HG03432 (cell line): ENCODE results near the gene SYNGR4.

Source experiments
- ATAC-seq: cut with Tn5 transposase; IDR thresholded peaks from one replicate; pipeline ENCODE4 v1.9.1; 2021; ENCODE audit warnings: mild to moderate bottlenecking, moderate library complexity; ENCODE audit not compliant: unreplicated experiment

SYNGR4 gene

GRCh38 chr19:48395499-48395898, 31.3 kb downstream of the SYNGR4 start:
- ATAC-seq = no peak

GRCh38 chr19:48396016-48396823, 32.1 kb downstream of the SYNGR4 start:
- ATAC-seq = no peak

DNA sequence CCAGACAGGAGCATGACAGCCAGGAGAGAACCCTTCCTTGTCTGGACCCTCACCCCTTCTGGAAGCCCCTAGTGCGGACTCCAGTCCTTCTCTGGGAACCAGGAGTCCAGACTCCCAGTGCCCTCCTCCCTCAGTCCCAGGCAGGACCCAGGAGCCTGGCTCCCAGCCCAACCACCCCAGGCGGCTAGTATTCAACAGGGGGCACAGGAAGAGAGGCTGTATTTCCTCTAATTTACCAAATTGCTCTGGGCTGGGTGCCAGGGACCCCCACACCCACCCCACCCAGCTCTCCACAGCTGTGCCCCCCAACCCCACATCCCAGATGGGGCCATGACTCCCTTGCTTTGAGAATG, 32.6 kb downstream of the SYNGR4 start:
- no peak for ATAC-seq

- ATAC-seq = no peak
Observed at GRCh38 chr19:48397263-48398101, 33.3 kb downstream of the SYNGR4 start.

DNA sequence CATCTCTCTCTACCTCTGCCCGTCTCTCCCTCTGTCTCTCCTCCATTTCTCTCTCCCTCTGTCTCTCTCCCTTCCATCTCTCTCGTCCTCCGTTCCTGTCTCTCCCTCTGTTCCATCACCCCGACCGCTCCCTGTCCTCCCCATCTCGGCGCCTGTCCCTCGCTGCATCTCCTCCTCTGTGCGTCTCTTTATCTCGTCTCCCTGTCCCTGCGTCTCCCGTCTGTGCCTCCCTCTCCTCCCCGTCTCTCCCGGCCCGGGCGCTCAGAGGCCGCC, 33.9 kb downstream of the SYNGR4 start:
- no peak for ATAC-seq

- ATAC-seq = peak; percentile 63
Observed at GRCh38 chr19:48398375-48399235, 34.4 kb downstream of the SYNGR4 start.

- no peak for ATAC-seq
Observed at GRCh38 chr19:48400018-48400742, 36.0 kb downstream of the SYNGR4 start.

DNA sequence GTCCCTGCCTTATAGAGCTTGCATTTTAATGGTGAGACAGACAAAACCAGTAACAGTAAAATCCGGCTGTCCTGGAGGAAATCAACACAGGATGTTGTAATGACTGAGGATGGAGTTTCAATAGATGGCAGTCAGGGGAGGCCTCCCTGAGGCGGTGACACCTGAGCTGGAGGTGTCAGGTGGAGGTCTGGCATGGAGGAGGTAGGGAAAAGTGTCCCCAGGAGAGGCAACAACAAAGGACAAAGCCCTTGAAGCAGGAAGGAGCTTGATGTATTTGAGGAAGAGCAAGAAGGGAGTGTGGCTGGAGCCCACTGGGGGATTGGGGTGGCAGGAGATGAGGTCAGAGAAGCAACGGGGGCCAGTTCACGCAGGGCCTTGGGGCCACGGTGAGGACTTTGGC, 37.1 kb downstream of the SYNGR4 start:
- ATAC-seq = no peak

GRCh38 chr19:48403606-48404005, 39.4 kb downstream of the SYNGR4 start:
- peak; percentile 47 for ATAC-seq

DNA sequence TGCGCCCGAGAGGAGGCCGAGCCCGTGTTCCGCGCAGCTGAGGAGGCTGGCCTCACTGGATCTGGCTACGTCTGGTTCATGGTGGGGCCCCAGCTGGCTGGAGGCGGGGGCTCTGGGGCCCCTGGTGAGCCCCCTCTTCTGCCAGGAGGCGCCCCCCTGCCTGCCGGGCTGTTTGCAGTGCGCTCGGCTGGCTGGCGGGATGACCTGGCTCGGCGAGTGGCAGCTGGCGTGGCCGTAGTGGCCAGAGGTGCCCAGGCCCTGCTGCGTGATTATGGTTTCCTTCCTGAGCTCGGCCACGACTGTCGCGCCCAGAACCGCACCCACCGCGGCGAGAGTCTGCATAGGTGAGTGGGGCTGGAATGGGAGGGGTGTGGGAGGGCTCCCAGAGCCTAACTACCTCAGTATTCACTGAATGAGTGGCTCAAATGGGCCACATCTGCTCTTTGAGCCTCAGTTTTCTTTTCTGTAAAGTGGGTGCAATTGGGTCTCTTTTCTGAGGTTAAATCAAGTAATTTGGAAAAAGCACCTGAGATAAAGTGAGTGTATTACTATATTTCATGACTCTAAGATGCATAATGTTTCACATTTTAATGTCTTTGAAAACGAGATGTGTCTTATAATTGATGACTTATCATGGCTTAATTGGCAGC, 41.0 kb downstream of the SYNGR4 start:
- ATAC-seq = no peak

GRCh38 chr19:48405850-48406249, 41.7 kb downstream of the SYNGR4 start:
- no peak for ATAC-seq

GRCh38 chr19:48413879-48414587, 49.9 kb downstream of the SYNGR4 start:
- no peak for ATAC-seq

- ATAC-seq = no peak
Observed at GRCh38 chr19:48415395-48415794, 51.2 kb downstream of the SYNGR4 start.

DNA sequence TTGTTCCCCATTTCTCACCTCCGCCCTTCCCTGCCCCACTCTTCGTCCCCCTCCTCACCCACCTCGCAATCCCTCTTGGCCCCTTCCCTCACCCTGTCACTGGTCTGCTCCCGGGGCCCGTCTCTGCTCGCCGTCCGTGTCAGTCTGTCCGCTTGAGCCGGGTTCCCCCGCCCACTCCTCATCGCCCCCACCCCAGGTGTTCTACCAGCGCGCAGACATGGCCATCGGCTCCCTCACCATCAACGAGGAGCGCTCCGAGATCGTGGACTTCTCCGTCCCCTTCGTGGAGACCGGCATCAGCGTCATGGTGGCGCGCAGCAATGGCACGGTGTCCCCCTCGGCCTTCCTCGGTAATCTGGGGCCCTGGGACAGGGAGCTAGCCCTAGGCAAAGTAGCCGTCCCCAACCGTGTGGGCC, 51.6 kb downstream of the SYNGR4 start:
- ATAC-seq = no peak

DNA sequence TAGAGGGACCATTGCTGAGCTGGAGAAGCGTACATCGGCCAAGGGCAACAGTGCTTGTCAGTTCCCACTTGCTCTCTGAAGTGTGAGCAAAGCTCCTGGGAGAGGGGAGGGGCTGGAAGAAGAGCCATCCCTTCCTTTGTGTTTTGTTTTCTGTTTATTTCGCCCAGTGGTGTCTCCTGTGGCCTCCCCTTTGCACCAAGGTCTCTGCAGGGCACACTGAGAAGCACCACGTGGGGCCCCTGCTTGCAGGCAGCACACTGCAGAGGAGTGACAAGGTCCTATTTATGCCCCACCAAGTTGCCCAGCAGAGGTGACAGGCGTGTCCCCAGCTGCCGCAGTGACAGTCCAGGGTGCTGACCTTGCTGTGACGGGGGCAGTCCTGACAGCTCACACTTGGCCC, 53.3 kb downstream of the SYNGR4 start:
- no peak for ATAC-seq

DNA sequence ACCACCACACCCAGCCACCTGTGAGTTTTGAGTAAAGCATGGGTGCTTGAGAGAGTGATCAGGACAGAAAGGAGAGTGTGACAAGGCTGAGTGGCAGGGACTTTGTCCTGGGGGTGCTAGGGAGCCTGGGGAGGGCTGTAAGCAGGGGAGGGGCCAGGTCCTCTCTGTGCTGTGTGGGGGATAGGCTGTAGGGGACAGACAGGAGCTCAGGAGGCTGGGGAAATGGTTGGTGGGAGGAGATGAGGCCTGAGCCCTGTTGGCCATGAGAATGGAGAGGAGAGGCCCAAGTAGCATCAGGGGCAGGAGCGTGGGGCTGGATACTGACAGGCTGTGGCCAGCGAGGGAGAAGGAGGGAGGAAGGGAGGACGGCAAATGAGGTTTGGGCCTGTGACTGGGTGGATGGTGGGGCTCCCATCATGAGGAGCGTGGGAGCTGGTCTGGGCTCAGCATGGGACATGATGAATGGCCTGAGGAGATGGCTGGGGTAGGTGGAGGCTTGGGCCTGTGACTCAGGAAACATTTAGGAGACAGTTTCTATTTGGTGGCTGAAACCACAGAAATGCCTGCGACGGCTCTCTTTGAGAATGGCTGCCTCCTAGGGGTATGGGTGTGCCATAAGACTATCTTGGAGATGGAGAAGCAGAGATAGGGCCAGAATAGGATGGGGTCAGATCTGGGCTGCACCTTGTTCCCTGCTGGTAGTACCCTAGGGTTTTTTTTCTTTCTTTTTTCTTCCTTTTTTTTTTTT, 54.3 kb downstream of the SYNGR4 start:
- no peak for ATAC-seq

DNA sequence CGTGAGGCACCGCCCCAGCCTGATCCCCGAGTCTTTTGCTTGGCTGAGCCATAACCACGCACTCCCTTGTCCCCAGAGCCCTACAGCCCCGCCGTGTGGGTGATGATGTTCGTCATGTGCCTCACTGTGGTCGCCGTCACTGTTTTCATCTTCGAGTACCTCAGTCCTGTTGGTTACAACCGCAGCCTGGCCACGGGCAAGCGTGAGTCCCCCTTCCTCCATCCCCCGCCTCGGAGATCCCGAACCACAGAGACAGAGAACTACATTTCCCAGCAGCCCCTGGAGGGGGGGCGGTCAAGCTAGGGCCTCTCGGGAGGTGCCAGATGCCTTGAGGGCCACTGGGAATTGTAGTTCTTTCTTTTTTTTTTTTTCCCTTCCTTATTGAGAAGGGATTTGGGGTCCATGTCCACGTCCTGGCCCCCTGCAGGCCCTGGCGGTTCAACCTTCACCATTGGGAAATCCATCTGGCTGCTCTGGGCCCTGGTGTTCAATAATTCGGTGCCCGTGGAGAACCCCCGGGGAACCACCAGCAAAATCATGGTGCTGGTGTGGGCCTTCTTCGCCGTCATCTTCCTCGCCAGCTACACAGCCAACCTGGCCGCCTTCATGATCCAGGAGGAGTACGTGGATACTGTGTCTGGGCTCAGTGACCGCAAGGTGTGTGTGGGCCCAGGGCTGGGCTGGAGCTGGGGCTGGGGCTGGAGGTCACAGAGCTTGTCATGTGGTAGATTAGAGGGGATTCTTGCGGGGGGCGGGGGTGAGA, 55.2 kb downstream of the SYNGR4 start:
- peak; percentile 73 for ATAC-seq

DNA sequence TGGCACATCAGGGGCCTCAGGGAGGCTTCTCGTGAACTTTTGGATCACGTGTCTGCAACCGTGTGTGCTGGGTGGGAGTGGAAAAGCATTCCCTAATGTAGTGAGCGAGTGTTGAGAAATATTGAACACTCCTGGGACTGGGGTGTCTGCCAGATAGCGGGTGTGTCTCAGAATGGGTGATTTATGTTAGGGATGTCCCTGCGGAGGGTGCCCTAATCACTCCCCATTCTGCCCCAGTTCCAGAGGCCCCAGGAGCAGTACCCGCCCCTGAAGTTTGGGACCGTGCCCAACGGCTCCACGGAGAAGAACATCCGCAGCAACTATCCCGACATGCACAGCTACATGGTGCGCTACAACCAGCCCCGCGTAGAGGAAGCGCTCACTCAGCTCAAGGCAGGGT, 57.4 kb downstream of the SYNGR4 start:
- ATAC-seq = no peak
